Mesendoderm (in vitro differentiated cells): ENCODE data around the gene SLCO2A1.
A peak's percentile ranks its signal among the peaks of the same experiment; 100 is the strongest.

Experiments
- DNase-seq: peaks from one replicate; pipeline ENCODE4 v3.0.0; 2013
- H2AK5ac ChIP-seq: 2 replicates; pipeline ENCODE4 v1.6.1; 2013; ENCODE audit warnings: low read length, inconsistent platforms
- H2BK120ac ChIP-seq: 2 replicates; pipeline ENCODE4 v1.6.1; 2013; ENCODE audit warnings: low read depth, mild to moderate bottlenecking, low read length, moderate library complexity, mixed read lengths
- H2BK15ac ChIP-seq: replicated peaks from 2 replicates; pipeline ENCODE4 v1.6.1; 2013; ENCODE audit warnings: low read depth, mild to moderate bottlenecking, moderate library complexity
- H2BK5ac ChIP-seq: 2 replicates; pipeline ENCODE4 v1.6.1; 2013; ENCODE audit warnings: low read length, inconsistent platforms
- H3K18ac ChIP-seq: 2 replicates; pipeline ENCODE4 v1.6.1; 2013; ENCODE audit warnings: mild to moderate bottlenecking, low read length, mixed read lengths
- H3K23ac ChIP-seq: one replicate; pipeline ENCODE4 v1.6.1; 2013; ENCODE audit warnings: low read length
- H3K27ac ChIP-seq: 2 replicates; pipeline ENCODE4 v1.5.1; 2013; ENCODE audit warnings: low read depth, mild to moderate bottlenecking, inconsistent platforms, low read length, moderate library complexity
- H3K27me3 ChIP-seq: 2 replicates; pipeline ENCODE4 v1.6.1; 2013; ENCODE audit warnings: low read length, control low read depth, mild to moderate bottlenecking, inconsistent platforms; ENCODE audit not compliant: insufficient read depth, poor library complexity
- H3K36me3 ChIP-seq: 2 replicates; pipeline ENCODE4 v1.6.1; 2013; ENCODE audit warnings: low read length, inconsistent platforms; ENCODE audit not compliant: control insufficient read depth, insufficient read depth
- H3K4ac ChIP-seq: one replicate; pipeline ENCODE4 v1.6.1; 2013; ENCODE audit warnings: low read depth, mild to moderate bottlenecking, low read length, moderate library complexity
- H3K4me1 ChIP-seq: 2 replicates; pipeline ENCODE4 v1.6.1; 2013; ENCODE audit warnings: low read depth, low read length, inconsistent platforms; ENCODE audit not compliant: control insufficient read depth
- H3K4me2 ChIP-seq: 2 replicates; pipeline ENCODE4 v1.6.1; 2013; ENCODE audit warnings: low read length
- H3K4me3 ChIP-seq: 2 replicates; pipeline ENCODE4 v1.5.1; 2013; ENCODE audit warnings: mild to moderate bottlenecking, low read length
- H3K56ac ChIP-seq: one replicate; pipeline ENCODE4 v1.6.1; 2013; ENCODE audit warnings: low read length
- H3K79me1 ChIP-seq: 2 replicates; pipeline ENCODE4 v1.6.1; 2013; ENCODE audit warnings: low read length, inconsistent platforms
- H3K79me2 ChIP-seq: 2 replicates; pipeline ENCODE4 v1.6.1; 2013; ENCODE audit warnings: mild to moderate bottlenecking, low read length; ENCODE audit not compliant: control insufficient read depth, insufficient read depth
- H3K9ac ChIP-seq: 2 replicates; pipeline ENCODE4 v1.6.1; 2013; ENCODE audit warnings: low read length, inconsistent platforms
- H4K5ac ChIP-seq: one replicate; pipeline ENCODE4 v1.6.1; 2013; ENCODE audit warnings: low read length
- H4K8ac ChIP-seq: one replicate; pipeline ENCODE4 v1.6.1; 2013; ENCODE audit warnings: low read depth, mild to moderate bottlenecking, control low read depth, low read length, moderate library complexity
- whole genome bisulfite sequencing: extraction: QIAGEN DNeasy Blood & Tissue Kit; methylation state at CpG from one replicate; pipeline ENCODE4 v1.1.7; 2013; ENCODE audit warnings: low lambda C conversion rate, missing lambda C conversion rate; ENCODE audit not compliant: insufficient coverage; ENCODE audit errors: extremely low coverage; 5-methylcytosine and 5-hydroxymethylcytosine counted together

The SLCO2A1 gene

DNA sequence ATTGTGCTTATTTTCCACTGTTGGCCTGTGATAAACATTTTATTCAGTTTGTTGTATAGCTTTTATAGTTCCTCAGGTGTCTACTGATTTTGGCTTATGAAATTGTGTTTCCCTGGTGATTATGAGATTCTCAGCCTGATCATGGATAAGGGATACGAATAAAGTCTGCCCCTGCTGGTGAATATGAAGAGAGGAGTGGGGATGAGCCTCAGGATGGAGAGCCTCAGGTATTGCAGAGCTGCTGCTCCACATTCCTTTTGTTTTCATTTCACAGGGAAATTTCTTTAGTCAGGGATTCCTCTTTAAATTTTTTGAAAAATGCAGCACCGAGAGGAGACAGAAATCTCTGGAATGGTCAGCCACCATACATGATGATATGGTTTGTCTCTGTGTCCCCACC is 119.3 kb downstream of the SLCO2A1 start:
- no peaks in the 10 kb centered on the region for H3K4me1 ChIP-seq
- WGBS = no CpG with 5 or more reads among the region's 2 CpGs
- H4K5ac ChIP-seq = no peak overlapping the region
- H2AK5ac ChIP-seq = no peak overlapping the region
- H3K4me3 ChIP-seq = no peak overlapping the region
- H3K36me3 ChIP-seq = no peaks in the 10 kb centered on the region
- H3K79me1 ChIP-seq = no peaks in the 10 kb centered on the region
- DNase-seq = peak; percentile 38
- no peak overlapping the region for H3K23ac ChIP-seq
- no peak overlapping the region for H3K27ac ChIP-seq
- no peak overlapping the region for H3K18ac ChIP-seq
- no peak overlapping the region for H3K9ac ChIP-seq
- H3K4ac ChIP-seq = no peak overlapping the region
- H3K27me3 ChIP-seq = no peaks in the 10 kb centered on the region
- no peak overlapping the region for H2BK5ac ChIP-seq
- no peak overlapping the region for H2BK120ac ChIP-seq
- no peak overlapping the region for H3K56ac ChIP-seq
- H2BK15ac ChIP-seq = no peak overlapping the region
- no peaks in the 10 kb centered on the region for H3K79me2 ChIP-seq
- no peak overlapping the region for H4K8ac ChIP-seq
- H3K4me2 ChIP-seq = no peak overlapping the region

DNA sequence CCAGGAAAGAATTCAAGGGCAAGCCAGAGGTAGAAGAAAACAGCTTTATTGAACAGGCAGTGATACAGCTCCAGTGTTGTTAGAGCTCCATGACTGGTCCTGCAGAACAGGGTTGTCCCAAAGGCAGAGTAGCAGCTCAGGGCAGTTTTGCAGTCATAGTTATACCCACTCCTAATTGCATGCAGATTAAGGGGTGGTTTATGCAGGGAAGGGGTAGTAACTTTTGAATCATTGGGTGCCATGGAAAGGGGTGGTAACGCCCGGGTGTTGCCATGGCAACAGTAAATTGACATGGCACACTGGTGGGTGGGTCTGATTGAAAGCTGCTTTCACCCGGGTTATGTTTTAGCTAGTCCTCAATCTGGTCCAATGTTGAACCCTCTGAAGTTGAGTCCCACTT is 124.3 kb downstream of the SLCO2A1 start:
- no CpG with 5 or more reads among the region's 3 CpGs for WGBS
- H3K27ac ChIP-seq = no peak overlapping the region
- H4K8ac ChIP-seq = no peak overlapping the region
- no peak overlapping the region for H2BK120ac ChIP-seq
- H3K4me3 ChIP-seq = no peak overlapping the region
- no peak overlapping the region for H3K4me2 ChIP-seq
- no peak overlapping the region for H3K9ac ChIP-seq
- no peak overlapping the region for H2BK5ac ChIP-seq
- H3K18ac ChIP-seq = no peak overlapping the region
- no peaks in the 10 kb centered on the region for H3K79me1 ChIP-seq
- no peaks in the 10 kb centered on the region for H3K4me1 ChIP-seq
- H3K27me3 ChIP-seq = no peaks in the 10 kb centered on the region
- H3K4ac ChIP-seq = no peak overlapping the region
- H3K23ac ChIP-seq = no peak overlapping the region
- no peak overlapping the region for H3K56ac ChIP-seq
- H3K36me3 ChIP-seq = no peaks in the 10 kb centered on the region
- no peaks in the 10 kb centered on the region for H3K79me2 ChIP-seq
- no peak overlapping the region for H2AK5ac ChIP-seq
- peak; percentile 28 for DNase-seq
- H4K5ac ChIP-seq = no peak overlapping the region
- no peak overlapping the region for H2BK15ac ChIP-seq

DNA sequence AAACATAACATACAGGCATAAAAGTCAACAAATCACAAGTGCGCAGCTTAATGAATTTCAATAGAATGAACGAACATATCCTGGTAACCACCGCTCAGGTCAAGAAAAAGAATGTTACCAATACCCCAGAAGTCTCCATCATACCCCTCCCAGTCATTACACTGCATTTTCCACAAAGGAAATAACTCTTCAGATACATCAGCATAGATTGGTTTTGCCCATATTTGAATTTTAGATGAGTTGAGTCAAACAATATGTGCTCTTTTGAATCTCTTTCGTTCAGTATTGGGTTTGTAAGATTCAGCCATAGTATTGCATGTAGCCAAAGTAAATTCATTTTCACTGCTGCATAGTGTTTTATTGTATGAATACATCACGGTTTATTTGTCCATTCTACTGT is 127.9 kb downstream of the SLCO2A1 start:
- no peak overlapping the region for H2BK15ac ChIP-seq
- H3K23ac ChIP-seq = no peak overlapping the region
- no peak overlapping the region for H2BK5ac ChIP-seq
- no peak overlapping the region for H2AK5ac ChIP-seq
- no peak overlapping the region for H4K5ac ChIP-seq
- H3K18ac ChIP-seq = no peak overlapping the region
- no peaks in the 10 kb centered on the region for H3K4me1 ChIP-seq
- H3K56ac ChIP-seq = no peak overlapping the region
- H3K36me3 ChIP-seq = no peaks in the 10 kb centered on the region
- no peaks in the 10 kb centered on the region for H3K79me2 ChIP-seq
- no peak overlapping the region for H2BK120ac ChIP-seq
- peaks cover 4% of the 10 kb centered on the region for H3K27me3 ChIP-seq
- no peak overlapping the region for H4K8ac ChIP-seq
- no peak overlapping the region for H3K27ac ChIP-seq
- H3K4me2 ChIP-seq = no peak overlapping the region
- H3K79me1 ChIP-seq = no peaks in the 10 kb centered on the region
- no peak overlapping the region for H3K4ac ChIP-seq
- WGBS = no CpG with 5 or more reads among the region's 5 CpGs
- no peak overlapping the region for H3K4me3 ChIP-seq
- no peak overlapping the region for H3K9ac ChIP-seq
- DNase-seq = no peak

DNA sequence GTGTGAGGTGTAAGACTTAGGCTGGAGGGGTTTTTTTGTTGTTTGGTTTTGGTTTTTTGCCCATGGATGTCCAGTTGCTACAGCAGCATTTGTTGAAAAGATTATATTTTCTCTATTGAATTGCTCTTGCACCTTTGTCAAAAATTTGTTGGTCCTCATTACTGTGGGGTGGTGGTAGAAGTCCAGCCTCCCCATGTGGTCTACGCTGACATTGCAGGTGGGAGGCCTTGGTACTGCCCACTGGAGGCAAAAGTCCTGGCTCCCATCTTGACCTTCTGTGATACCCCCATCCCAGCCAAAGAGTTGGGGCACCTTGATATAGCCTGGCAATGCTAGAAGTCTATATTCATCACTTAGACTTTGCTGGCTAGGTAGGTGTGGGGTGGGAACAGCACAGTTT is 128.6 kb downstream of the SLCO2A1 start:
- Histone ChIP-seq H3K36me3 (no peaks in the 10 kb centered on the region), H3K9ac (no peak overlapping the region), H3K4me3 (no peak overlapping the region), H4K5ac (no peak overlapping the region), H3K27me3 (peaks cover 11% of the 10 kb centered on the region), H3K27ac (no peak overlapping the region), H2BK5ac (no peak overlapping the region), H2BK120ac (no peak overlapping the region), H3K79me1 (no peaks in the 10 kb centered on the region), H3K56ac (no peak overlapping the region), H3K4me1 (no peaks in the 10 kb centered on the region), H4K8ac (no peak overlapping the region), H2BK15ac (no peak overlapping the region), H3K4ac (no peak overlapping the region), H2AK5ac (no peak overlapping the region), H3K23ac (no peak overlapping the region), H3K4me2 (no peak overlapping the region), H3K79me2 (no peaks in the 10 kb centered on the region), H3K18ac (no peak overlapping the region)
- peak; percentile 30 for DNase-seq
- WGBS = no CpG with 5 or more reads among the region's 1 CpG

DNA sequence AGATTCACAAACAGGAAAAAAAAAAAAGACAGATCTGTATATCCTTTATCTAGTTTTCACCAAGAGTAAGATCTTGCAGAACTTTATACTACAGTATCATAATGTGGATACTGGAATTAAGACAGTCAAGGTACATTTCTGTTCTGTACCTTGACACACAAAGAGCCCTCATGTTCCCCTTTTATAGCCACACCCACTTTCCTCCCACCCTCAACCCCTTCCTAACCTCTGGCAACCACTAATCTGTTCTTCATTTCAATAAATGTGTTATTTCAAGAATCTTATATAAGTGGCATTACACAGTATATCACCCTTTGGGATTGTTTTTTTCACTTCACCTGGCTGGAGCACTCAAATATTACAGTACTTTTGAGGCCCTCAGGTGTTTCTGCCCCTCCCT is 130.4 kb downstream of the SLCO2A1 start:
- H4K8ac ChIP-seq = no peak overlapping the region

DNA sequence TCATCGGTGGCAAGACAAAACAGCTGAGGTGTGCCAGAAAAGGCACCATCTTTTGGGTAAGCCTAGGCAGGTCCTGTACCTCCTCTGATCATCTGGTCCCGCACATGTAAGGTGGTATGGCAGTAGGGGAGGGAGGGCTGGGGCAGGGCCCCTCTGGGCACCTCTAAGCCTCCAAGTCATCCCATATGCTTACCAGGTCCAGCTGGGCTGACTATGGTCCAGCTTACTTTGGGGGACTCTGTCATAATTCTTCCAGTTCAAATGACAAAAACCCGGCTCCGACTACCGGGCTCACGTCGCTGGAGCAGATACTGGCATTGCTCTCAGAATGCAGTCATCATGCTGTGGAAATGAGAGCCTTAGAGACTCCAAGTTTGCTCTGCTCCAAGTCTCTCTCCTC is 132.2 kb downstream of the SLCO2A1 start:
- Histone ChIP-seq H2BK5ac (no peak overlapping the region), H4K5ac (no peak overlapping the region), H3K18ac (no peak overlapping the region), H3K23ac (no peak overlapping the region), H3K4me3 (no peak overlapping the region), H2AK5ac (no peak overlapping the region), H3K56ac (no peak overlapping the region), H3K79me1 (no peaks in the 10 kb centered on the region), H3K4ac (no peak overlapping the region), H2BK15ac (no peak overlapping the region), H4K8ac (no peak overlapping the region), H3K36me3 (no peaks in the 10 kb centered on the region), H3K27me3 (peaks cover 11% of the 10 kb centered on the region), H3K4me2 (no peak overlapping the region), H3K27ac (no peak overlapping the region), H3K4me1 (no peaks in the 10 kb centered on the region), H3K79me2 (no peaks in the 10 kb centered on the region), H3K9ac (no peak overlapping the region), H2BK120ac (no peak overlapping the region)
- WGBS = no CpG with 5 or more reads among the region's 7 CpGs
- no peak for DNase-seq

More for the DNA sequence above, 130.4 kb downstream of the SLCO2A1 start:
- Histone ChIP-seq H3K27ac (no peak overlapping the region), H4K5ac (no peak overlapping the region), H3K4ac (no peak overlapping the region), H3K23ac (no peak overlapping the region), H2BK15ac (no peak overlapping the region), H3K27me3 (peaks cover 11% of the 10 kb centered on the region), H2AK5ac (no peak overlapping the region), H2BK5ac (no peak overlapping the region), H3K4me3 (no peak overlapping the region), H3K79me1 (no peaks in the 10 kb centered on the region), H3K56ac (no peak overlapping the region), H3K4me2 (no peak overlapping the region), H3K4me1 (no peaks in the 10 kb centered on the region), H2BK120ac (no peak overlapping the region), H3K18ac (no peak overlapping the region), H3K36me3 (no peaks in the 10 kb centered on the region), H3K9ac (no peak overlapping the region), H3K79me2 (no peaks in the 10 kb centered on the region)
- no peak for DNase-seq
